Superior temporal gyrus (tissue), 1 donor: Measurements from ENCODE around the gene RAMP1.

Experiments used
- DNase-seq: peaks from one replicate; pipeline ENCODE4 v3.0.0-alpha.2; 2016; ENCODE audit errors: extremely low spot score

RAMP1 gene

GRCh38 chr2:237876951-237877491 is 17.6 kb downstream of the RAMP1 start:
- no peak for DNase-seq

GRCh38 chr2:237877576-237878307 is 18.3 kb downstream of the RAMP1 start:
- DNase-seq, result no peak

- no peak for DNase-seq
Measured at GRCh38 chr2:237878321-237879057, 19.1 kb downstream of the RAMP1 start.

DNA sequence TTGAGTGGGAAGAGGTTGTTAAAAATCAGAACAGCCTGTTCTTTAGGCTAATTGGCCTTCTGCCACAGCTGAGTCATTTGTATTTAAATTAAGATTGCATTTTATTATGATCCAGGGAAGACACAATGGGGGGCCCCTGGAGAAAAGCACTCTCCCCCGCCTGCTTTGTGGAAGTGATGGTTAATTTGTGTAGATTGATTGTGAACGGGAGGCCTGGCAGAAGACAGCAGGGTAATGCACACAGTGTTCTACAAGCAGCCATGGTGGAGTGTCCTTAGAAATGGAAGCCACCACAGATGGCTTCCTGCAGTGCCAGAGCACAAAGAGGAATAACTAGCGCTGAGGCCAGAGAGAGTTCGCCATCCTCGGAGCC is 19.6 kb downstream of the RAMP1 start:
- DNase-seq, result peak; percentile 59

GRCh38 chr2:237879991-237880560 is 20.7 kb downstream of the RAMP1 start:
- no peak for DNase-seq

- no peak for DNase-seq
Measured at GRCh38 chr2:237882510-237883481, 23.4 kb downstream of the RAMP1 start.

DNA sequence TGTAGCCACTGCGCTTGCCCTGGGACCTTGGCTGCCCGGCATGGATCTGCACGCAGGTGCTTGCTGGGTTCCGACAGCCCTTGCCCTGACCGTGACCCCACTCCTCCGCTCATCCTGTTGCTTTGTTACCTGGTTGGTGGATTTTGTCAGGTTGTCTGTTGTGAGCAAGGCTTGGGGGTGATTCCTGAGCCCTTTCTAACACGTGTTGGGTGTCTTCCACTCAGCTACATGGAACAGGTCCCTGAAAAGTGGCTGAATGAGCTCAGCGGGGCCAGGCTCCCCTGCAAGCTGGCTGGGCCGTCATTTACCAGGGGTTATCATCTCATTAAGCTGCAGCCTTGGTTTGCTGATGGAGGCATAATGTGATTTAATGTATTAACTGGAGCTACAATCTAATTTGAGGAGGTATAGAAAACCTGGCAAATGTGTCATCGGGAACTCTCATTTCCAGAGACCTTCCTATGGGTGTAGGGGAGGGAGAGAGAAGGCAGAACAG is 24.6 kb downstream of the RAMP1 start:
- no peak for DNase-seq

DNA sequence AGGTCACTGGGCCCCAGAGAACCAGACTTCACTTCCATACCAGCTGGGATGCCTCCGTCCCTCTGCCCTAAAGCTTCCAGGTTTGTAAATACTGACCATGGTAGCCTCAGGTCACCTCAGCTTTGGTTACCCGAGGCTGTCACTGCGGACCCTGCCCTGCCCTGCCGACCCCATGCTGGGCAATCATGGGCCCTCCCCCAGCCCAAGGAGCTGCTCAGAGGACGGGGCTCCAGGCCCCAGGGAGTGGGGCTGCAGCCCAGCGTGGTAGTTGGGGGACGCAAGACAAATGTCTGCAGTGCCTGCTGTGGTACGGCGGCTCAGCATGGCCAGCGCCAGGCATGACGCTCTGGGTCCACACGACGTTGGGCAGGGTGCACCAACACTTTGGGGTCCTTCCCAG is 25.3 kb downstream of the RAMP1 start:
- DNase-seq, result no peak

DNA sequence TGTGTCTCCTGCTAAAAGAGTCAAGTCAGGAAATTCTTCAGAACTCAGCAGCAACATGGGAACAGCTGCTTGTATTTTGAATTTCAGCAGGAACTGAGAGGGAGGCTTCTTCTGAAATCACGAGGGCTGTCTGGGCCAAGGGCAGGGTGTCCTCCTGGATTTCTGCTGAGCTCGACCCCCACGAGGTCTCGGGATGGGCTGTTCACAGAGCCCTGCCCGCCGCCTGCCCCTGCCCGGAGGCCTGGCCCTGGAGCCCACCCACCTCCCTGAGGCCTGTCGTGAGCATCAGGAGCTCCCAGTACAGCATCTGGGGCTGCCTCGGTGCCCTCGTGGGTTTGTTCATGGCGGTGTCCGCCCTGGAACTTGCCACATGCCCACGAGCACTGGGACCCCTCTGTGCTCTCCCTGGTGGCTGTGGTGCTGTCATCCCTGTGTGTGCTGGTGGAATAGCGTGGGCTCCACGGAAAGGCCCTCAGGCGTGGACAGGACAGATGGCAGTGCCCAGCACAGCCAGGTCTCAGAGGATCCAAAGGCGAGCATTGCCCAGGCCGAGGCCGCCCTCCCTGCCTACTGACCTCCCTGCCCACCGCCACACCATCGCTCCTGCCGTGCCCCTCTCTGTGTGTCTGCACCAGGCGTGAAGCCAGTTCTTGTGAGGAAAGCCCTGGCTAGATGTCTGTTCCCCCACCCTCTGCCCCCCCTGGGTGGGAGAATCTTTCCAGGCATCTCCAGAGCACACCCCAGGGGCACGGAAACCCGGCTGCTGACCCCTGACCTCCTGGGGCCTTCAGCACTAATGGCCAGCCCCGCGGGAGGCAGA is 25.9 kb downstream of the RAMP1 start:
- no peak for DNase-seq

DNA sequence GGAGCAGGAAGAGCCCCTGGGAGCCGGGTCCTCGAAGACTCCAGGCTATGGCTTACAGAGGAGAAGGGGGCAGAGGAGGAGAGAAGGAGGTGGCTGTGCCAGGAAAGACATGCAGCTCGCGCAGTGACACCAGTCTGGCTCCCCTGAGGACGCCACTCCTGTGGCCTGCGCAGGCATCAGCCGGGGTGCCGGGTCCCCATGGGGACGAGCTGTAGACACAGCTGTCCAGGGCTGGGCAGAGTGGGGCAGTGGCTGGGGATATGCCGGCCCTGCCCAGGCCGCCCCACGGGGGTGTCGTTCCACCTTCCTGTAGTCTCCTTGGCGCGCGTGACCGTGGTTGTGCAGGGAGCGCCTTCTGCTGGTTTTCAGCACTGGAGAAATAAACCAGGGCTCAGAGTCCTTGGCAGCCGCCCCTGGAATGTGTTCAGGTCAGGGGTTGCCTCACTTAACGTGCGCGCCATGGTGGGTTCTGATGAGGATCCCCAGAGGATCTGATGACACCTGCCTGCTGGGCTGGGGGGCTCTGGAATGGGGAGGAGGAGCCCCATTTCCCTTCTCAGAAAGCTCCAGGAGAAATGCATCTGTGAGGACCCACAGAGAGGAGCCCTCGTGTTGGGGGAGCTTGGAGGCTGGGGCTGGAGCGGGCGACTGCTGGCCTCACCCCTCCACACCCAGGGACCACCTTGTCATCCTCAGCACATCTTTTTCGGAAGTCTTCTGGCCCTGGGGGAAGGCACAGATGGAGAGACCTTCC is 26.7 kb downstream of the RAMP1 start:
- no peak for DNase-seq

DNA sequence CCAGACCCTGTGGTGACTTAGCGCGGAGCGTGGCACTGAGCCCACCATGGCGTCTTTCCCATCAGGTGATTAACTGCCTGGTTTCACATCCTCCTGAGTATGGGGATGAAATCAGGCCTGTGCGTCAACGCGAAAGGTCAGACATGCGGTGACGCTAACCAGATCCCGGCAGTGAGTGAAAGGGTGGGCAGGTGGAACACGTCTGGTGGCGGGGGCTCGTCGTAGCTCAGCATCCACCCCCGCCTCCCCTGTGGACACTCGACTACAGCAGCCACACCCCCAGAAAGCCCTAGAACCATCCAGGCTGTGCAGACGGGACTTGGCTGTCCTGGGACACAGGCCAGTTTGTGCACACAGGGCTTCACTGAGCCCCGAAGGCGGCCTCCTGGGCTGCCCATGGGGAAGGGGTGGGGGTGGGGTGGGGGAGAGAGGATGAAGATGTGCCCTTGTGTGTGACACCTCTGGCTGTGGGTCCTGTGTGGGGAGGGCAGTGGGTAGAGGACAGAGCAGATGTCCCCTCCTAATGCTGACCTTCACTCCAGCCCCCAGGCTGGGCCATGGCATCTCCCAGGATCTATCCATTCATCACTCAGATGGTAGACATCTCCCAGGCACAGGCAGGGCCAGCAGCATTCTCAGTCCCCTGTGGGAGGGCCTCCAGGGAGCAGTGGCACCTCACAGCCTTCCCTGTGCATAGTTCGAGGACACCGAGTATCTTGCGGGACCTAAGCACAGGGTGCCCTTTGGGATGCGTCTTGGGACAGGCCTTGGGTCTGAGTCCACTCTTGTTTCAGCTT is 27.5 kb downstream of the RAMP1 start:
- no peak for DNase-seq

- no peak for DNase-seq
Measured at GRCh38 chr2:237888389-237888788, 29.0 kb downstream of the RAMP1 start.

DNA sequence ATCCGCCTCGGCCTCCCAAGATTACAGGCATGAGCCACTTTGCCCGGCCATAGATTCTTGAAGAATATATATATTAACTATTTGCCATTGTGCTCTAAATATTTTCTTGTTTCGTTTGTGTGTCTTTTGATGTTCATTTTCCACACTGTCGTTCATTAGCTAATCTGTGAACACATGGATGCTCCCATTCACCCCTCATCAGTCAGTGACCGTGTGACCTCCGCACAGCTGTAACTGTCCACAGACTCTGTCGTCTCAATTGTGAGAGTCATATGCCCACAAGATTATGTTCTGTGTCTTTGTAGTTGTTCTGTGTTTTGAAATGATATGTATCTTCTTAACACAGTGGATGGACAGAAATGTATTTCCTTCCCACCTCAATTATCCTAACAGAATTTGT is 29.6 kb downstream of the RAMP1 start:
- DNase-seq, result no peak

DNA sequence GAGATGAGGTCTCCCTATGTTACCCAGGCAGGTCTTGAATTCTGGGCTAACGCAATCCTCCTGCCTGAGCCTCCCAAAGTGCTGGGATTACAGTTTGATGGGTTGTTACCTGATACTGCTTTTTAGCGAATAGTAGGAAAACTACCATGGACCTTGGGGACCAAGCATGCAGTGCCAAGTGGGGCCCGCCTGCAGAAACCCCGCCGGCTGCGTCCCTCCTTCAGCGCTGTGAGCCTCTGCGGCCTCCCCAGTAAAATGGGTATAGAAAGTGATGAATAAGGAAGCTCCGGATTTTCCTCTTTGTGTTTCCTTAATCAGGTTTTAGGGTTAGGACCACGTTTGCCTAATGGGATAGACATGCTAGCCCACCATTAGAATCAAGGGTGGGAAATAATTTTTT is 30.4 kb downstream of the RAMP1 start:
- DNase-seq, result no peak

GRCh38 chr2:237892478-237892877 is 33.1 kb downstream of the RAMP1 start:
- DNase-seq, result no peak

GRCh38 chr2:237892984-237893595 is 33.7 kb downstream of the RAMP1 start:
- DNase-seq, result no peak

GRCh38 chr2:237894396-237894979 is 35.1 kb downstream of the RAMP1 start:
- DNase-seq, result no peak

DNA sequence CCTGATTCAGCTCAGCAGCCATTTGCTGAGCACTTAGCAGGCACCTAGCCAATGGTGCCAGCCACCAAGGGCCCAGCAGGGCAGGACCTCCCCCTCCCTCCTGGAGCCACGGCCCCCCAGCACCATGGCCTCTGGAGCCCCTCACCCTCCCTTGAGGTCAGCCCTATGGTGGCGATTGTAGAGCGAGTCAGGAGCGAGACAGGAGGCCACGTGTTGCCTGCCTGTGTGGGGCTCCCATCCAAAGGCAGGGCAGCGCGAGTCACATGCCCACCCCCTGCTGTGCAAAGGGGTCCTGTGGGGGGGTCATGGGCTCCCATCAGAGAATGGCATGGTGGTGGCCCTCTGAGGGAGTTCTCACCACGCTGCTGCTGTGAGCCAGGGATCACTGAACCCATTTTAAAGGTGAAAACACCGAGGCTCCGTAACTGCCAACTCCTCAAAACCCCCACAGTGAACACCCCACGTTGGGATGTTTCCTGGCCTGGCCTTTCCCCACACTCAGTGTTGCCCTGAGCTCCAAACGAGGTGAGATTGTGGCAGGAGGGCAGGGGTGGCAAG is 35.6 kb downstream of the RAMP1 start:
- no peak for DNase-seq
